Prostate gland (tissue), 2 donors: Measurements from ENCODE around the gene SSTR3. TPM values are rescaled to one million over a fixed set of nuclear protein-coding genes. Genes with fewer than 3 reads are reported as not detected.

Experiments
- DNase-seq: peaks from one replicate; pipeline ENCODE4 v3.0.0-alpha.2; 2019; ENCODE audit warnings: low spot score
- H3K27ac ChIP-seq, 2 donors: fragments of 200-600 bp; sonication (generic); 2 replicates each; pipeline ENCODE4 v1.5.1; 2017 to 2019
- H3K27me3 ChIP-seq: fragments of 200-600 bp; sonication (generic); replicated peaks from 2 replicates; pipeline ENCODE4 v1.5.1; 2019; ENCODE audit not compliant: insufficient read depth
- H3K36me3 ChIP-seq, 2 donors: fragments of 200-600 bp; sonication (generic); 1 replicate in 1 of 2; 2 replicates in 1 of 2; pipeline versions ENCODE4 v1.5.1 to v1.8.1; 2017 to 2019
- H3K4me1 ChIP-seq: fragments of 200-600 bp; sonication (generic); replicated peaks from 2 replicates; pipeline ENCODE4 v1.5.1; 2019
- H3K4me3 ChIP-seq, 2 donors: fragments of 200-600 bp; sonication (generic); 2 replicates each; pipeline ENCODE4 v1.5.1; 2017 to 2019
- H3K9me3 ChIP-seq: fragments of 200-600 bp; sonication (generic); 2 replicates; pipeline ENCODE4 v1.5.1; 2017
- CTCF ChIP-seq, 4 experiments: fragments of 200-600 bp in 2 of 4; fragments of 450-650 bp in 2 of 4; sonication (generic) in 2 of 4; IDR thresholded peaks; 1 replicate in 3 of 4; 2 replicates in 1 of 4; pipeline ENCODE4 v1.5.1; 2016 to 2019; ENCODE audit warnings: antibody characterized with exemption in 4 of 4, mild to moderate bottlenecking in 2 of 4, moderate library complexity in 2 of 4
- POLR2A ChIP-seq: fragments of 450-650 bp; IDR thresholded peaks from one replicate; pipeline ENCODE4 v1.6.1; 2016; ENCODE audit warnings: antibody characterized with exemption, mild to moderate bottlenecking
- POLR2AphosphoS5 ChIP-seq: sonication (generic); formaldehyde crosslinking; IDR thresholded peaks from one replicate; pipeline ENCODE4 v1.6.1; 2017; ENCODE audit warnings: antibody characterized with exemption
- WGBS: methylation state at CpG from one replicate; pipeline ENCODE4 v1.1.5; 2018; 5-methylcytosine and 5-hydroxymethylcytosine counted together
- intact Hi-C: fragments of 100-400 bp; cut with DNase I; formaldehyde crosslinking; loops from one replicate; pipeline ENCODE4 v1.14.2; 2022
- total RNA-seq, 2 donors: library from RNA; depleted of rRNA; stranded (reverse); fragments of >200 nt; gene quantifications; one replicate each; pipeline ENCODE4 v1.1.0, GENCODE V29; 2016

Gene SSTR3
- total RNA-seq, 2 donors from 2014 or later, result 46.4 TPM; not detected in 1

GRCh38 chr22:37169947-37170688, 42.2 kb downstream of the SSTR3 start:
- Histone ChIP-seq H3K9me3 (no peaks in the 10 kb centered on the region), H3K27me3 (no peaks in the 10 kb centered on the region), H3K36me3 (no peaks in the 10 kb centered on the region), H3K4me3 (no peak overlapping the region), H3K4me1 (peaks cover 4% of the 10 kb centered on the region), H3K27ac (no peak overlapping the region)
- intact Hi-C loops, result no loop called here
- TF ChIP-seq POLR2AphosphoS5 (no peak), CTCF (IDR thresholded peaks at IDR 0.05) (no peak), POLR2A (no peak)
- 87% methylated on average over 9 of the region's 10 CpGs for WGBS
- DNase-seq, result no peak

- Histone ChIP-seq H3K9me3 (no peaks in the 10 kb centered on the region), H3K36me3 (no peaks in the 10 kb centered on the region), H3K27ac (no peak overlapping the region), H3K4me1 (peaks cover 4% of the 10 kb centered on the region), H3K27me3 (no peaks in the 10 kb centered on the region), H3K4me3 (no peak overlapping the region)
- TF ChIP-seq CTCF (IDR thresholded peaks at IDR 0.05), result no peak
- TF ChIP-seq POLR2AphosphoS5, result no peak
- no peak for TF ChIP-seq POLR2A
- DNase-seq, result no peak
- intact Hi-C loops, result no loop called here
- 87% methylated on average over 8 of the region's 8 CpGs for whole genome bisulfite sequencing
These were observed 42.9 kb downstream of the SSTR3 start for GRCh38 chr22:37169406-37169805.

- intact Hi-C loops, result no loop called here
- Histone ChIP-seq H3K4me3 (no peak overlapping the region), H3K27ac (no peak overlapping the region), H3K36me3 (no peaks in the 10 kb centered on the region), H3K9me3 (no peaks in the 10 kb centered on the region), H3K4me1 (peaks cover 4% of the 10 kb centered on the region), H3K27me3 (no peaks in the 10 kb centered on the region)
- WGBS, result 66% methylated on average over 8 of the region's 8 CpGs
- no peak for DNase-seq
- no peak for TF ChIP-seq POLR2A
- TF ChIP-seq CTCF (IDR thresholded peaks at IDR 0.05), result no peak
- TF ChIP-seq POLR2AphosphoS5, result no peak
These were observed 44.2 kb downstream of the SSTR3 start for GRCh38 chr22:37167981-37168647.

GRCh38 chr22:37167176-37167980, 44.9 kb downstream of the SSTR3 start:
- no peaks in the 10 kb centered on the region for H3K27me3 ChIP-seq
- peaks cover 4% of the 10 kb centered on the region for H3K4me1 ChIP-seq
- H3K9me3 ChIP-seq, result no peaks in the 10 kb centered on the region
- H3K36me3 ChIP-seq, result no peaks in the 10 kb centered on the region
- TF ChIP-seq POLR2A, result no peak
- TF ChIP-seq CTCF (IDR thresholded peaks at IDR 0.05), result no peak
- no peak for TF ChIP-seq POLR2AphosphoS5
- intact Hi-C loops, result no loop called here
- WGBS, result 70% methylated on average over 17 of the region's 17 CpGs
- H3K4me3 ChIP-seq, result no peak overlapping the region
- no peak for DNase-seq
- H3K27ac ChIP-seq, result peak overlapping the region in 1 of 2 donors; percentile 30
